Measurements from ENCODE around the gene FAM111B. TPM values are rescaled to one million over a fixed set of nuclear protein-coding genes. Genes with fewer than 3 reads are reported as not detected.
"Not testable (repeated sequence)": the region's sequence is repeated elsewhere in the genome, so short reads cannot be mapped to it uniquely, and the experiment has no call there.

The FAM111B gene
- total and polyA plus RNA-seq, 2 of the 4 experiments (the other 2 are of a cell fraction), result 3.2 to 9.3 TPM

DNA sequence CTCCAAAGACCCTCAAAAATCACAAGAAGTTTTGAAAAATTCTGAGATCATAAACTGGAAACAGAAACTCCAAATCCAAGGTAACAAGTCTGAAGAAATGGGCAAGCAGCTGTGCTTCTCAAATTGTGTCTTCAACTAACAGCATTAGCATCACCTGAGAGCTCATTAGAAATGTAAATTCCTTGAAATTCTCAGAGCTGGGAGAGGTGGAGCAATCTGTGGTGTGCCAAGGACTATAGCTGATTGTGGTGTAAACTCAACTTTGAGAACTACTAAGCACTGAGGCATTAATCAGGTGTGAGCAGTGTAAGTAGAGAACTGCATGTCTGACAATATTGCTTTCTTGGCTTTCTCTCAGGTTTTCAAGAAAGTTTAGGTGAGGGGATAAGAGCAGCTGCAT is 13.5 kb upstream of the FAM111B start:
- H3K9me3 ChIP-seq (ENCODE audit: control insufficient read depth, insufficient read depth, low read length); in situ Hi-C loops (cut with MboI; ENCODE audit: low sequenced_read_pairs); H4K91ac ChIP-seq (ENCODE audit: insufficient read depth, low read depth, low read length); H2AFZ ChIP-seq (replicated peaks; ENCODE audit: low read length, poor library complexity); POLR2A ChIA-PET (ENCODE audit: unreplicated experiment); H3K27ac ChIP-seq (ENCODE audit: insufficient read depth, low read length); H3K9me1 ChIP-seq (ENCODE audit: insufficient read depth, low read length); H4K5ac ChIP-seq (ENCODE audit: low read depth, low read length); H3K27me3 ChIP-seq (ENCODE audit: control insufficient read depth, insufficient read depth, low read length); H3K9ac ChIP-seq (ENCODE audit: low read depth, low read length); H2BK20ac ChIP-seq (ENCODE audit: low read depth, low read length); H2BK120ac ChIP-seq (ENCODE audit: low read depth, low read length); H2AK9ac ChIP-seq (replicated peaks; ENCODE audit: low read depth, low read length, poor library complexity); BruUV-seq (replicated peaks); H3K4ac ChIP-seq (ENCODE audit: low read depth, low read length); H3K14ac ChIP-seq (replicated peaks; ENCODE audit: low read depth, low read length); H3K4me3 ChIP-seq (ENCODE audit: insufficient read depth, low read depth, low read length); ATAC-seq (ENCODE audit: low read depth); H4K8ac ChIP-seq (ENCODE audit: low read depth in 2 of 2, low read length in 2 of 2); H3K4me2 ChIP-seq (ENCODE audit: low read depth, low read length); H2BK15ac ChIP-seq (ENCODE audit: low read depth, low read length); intact Hi-C loops (cut with micrococcal nuclease); H2BK5ac ChIP-seq (ENCODE audit: low read depth, low read length, poor library complexity, severe bottlenecking); H3K36me3 ChIP-seq (ENCODE audit: control insufficient read depth, insufficient read depth, low read length); H3K79me1 ChIP-seq (ENCODE audit: low read depth in 1 of 2, low read length in 2 of 2); H3K23ac ChIP-seq (ENCODE audit: low read depth, low read length); H3K56ac ChIP-seq (ENCODE audit: extremely low read depth, insufficient read depth, low read length); H4K20me1 ChIP-seq (ENCODE audit: insufficient read depth, low read length); dilution Hi-C loops (cut with HindIII; ENCODE audit: low sequenced_read_pairs, unreplicated experiment); DNase-seq; H2AK5ac ChIP-seq (ENCODE audit: low read depth, low read length); H3K18ac ChIP-seq (ENCODE audit: low read depth, low read length); H3K4me1 ChIP-seq (ENCODE audit: control insufficient read depth, insufficient read depth, low read length): not testable (repeated sequence)
- CTCF ChIA-PET, result interaction anchor here (1.0 kb wide), 1 partner anchor 65 kb away, joined by 3 read pairs; no protein-coding TSS in a partner anchor

DNA sequence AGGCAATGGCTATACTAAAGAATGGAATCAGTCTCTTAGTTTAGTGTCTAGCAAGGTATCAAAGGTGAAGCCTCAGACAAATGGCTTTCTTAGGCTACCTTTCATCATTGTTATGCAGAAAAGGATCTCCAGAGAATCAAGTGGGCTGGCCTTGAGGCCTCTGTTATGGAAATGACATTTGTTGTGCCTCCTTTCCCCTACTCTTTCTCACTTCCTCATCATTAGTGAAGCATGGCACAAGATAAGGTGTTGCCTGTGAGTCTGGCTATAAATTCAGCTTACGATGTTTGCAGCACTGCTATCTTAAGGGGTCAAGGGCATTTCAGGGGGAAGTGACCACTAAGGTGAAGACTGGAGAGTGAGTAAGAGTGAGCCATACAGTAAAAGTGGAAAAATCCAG is 11.8 kb upstream of the FAM111B start:
- H3K27me3 ChIP-seq (ENCODE audit: control insufficient read depth, insufficient read depth, low read length); H3K79me1 ChIP-seq (ENCODE audit: low read depth in 1 of 2, low read length in 2 of 2): not testable (repeated sequence)

More for the DNA sequence above, 11.8 kb upstream of the FAM111B start:
- ATAC-seq (ENCODE audit: low read depth); H2AFZ ChIP-seq (replicated peaks; ENCODE audit: low read length, poor library complexity); H3K14ac ChIP-seq (replicated peaks; ENCODE audit: low read depth, low read length); H4K91ac ChIP-seq (ENCODE audit: insufficient read depth, low read depth, low read length); intact Hi-C loops (cut with micrococcal nuclease); POLR2A ChIA-PET (ENCODE audit: unreplicated experiment); H2BK120ac ChIP-seq (ENCODE audit: low read depth, low read length); H3K4me2 ChIP-seq (ENCODE audit: low read depth, low read length); H3K23ac ChIP-seq (ENCODE audit: low read depth, low read length); H4K20me1 ChIP-seq (ENCODE audit: insufficient read depth, low read length); H2AK9ac ChIP-seq (replicated peaks; ENCODE audit: low read depth, low read length, poor library complexity); H4K5ac ChIP-seq (ENCODE audit: low read depth, low read length); H2BK5ac ChIP-seq (ENCODE audit: low read depth, low read length, poor library complexity, severe bottlenecking); DNase-seq; H3K56ac ChIP-seq (ENCODE audit: extremely low read depth, insufficient read depth, low read length); H3K4me1 ChIP-seq (ENCODE audit: control insufficient read depth, insufficient read depth, low read length); H2BK20ac ChIP-seq (ENCODE audit: low read depth, low read length); BruUV-seq (replicated peaks); H3K4ac ChIP-seq (ENCODE audit: low read depth, low read length); in situ Hi-C loops (cut with MboI; ENCODE audit: low sequenced_read_pairs); H3K9me3 ChIP-seq (ENCODE audit: control insufficient read depth, insufficient read depth, low read length); H4K8ac ChIP-seq (ENCODE audit: low read depth in 2 of 2, low read length in 2 of 2); H3K18ac ChIP-seq (ENCODE audit: low read depth, low read length); H3K27ac ChIP-seq (ENCODE audit: insufficient read depth, low read length); H3K4me3 ChIP-seq (ENCODE audit: insufficient read depth, low read depth, low read length); H2BK15ac ChIP-seq (ENCODE audit: low read depth, low read length); H3K9me1 ChIP-seq (ENCODE audit: insufficient read depth, low read length); H2AK5ac ChIP-seq (ENCODE audit: low read depth, low read length); dilution Hi-C loops (cut with HindIII; ENCODE audit: low sequenced_read_pairs, unreplicated experiment); H3K36me3 ChIP-seq (ENCODE audit: control insufficient read depth, insufficient read depth, low read length); H3K9ac ChIP-seq (ENCODE audit: low read depth, low read length): not testable (repeated sequence)
- CTCF ChIA-PET, result interaction anchor here (2.9 kb wide), 1 partner anchor 41 kb away, joined by 8 read pairs; no protein-coding TSS in a partner anchor
- WGBS, 2 experiments (ENCODE audit: extremely low coverage in 2 of 2, insufficient read length in 1 of 2), result 33% methylated on average over 1 of the region's 1 CpG; no CpG with 5 or more reads in 1 of the 2 experiments
